ENCODE results near the gene PGPEP1. TPM values are rescaled to one million over a fixed set of nuclear protein-coding genes. Genes with fewer than 3 reads are reported as not detected.
A peak's percentile ranks its signal among the peaks of the same experiment; 100 is the strongest.

Gene PGPEP1
- total RNA-seq, 2 donors from 2014 or later: 23.7 TPM

DNA sequence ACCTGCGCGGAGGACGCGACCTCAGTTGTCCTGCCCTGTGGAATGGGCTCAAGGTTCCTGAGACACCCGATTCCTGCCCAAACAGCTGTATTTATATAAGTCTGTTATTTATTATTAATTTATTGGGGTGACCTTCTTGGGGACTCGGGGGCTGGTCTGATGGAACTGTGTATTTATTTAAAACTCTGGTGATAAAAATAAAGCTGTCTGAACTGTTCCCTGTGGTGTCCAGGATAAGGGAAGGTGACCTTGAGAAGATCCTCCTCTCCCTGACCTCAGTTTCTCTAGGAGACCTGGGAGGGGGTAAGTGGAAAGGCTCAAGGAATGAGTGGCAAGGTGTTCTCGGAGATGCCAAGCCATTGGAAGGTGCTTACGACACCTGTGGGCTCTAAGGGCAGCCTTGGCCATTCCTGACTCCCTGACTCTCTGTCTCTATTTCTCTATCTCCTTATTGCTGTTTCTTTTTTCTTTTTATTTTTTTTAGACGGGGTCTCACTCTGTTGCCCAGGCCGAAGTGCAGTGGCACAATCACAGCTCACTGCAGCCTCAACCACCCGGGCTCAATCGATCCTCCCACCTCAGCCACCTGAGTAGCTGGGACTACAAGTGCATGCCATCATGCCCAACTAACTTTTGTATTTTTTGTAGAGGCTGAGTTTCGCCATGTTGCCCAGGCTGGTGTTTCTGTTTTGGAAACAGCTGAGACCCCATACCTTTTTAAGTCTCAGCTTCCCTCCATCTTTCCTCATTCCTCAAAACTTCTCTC, 48.7 kb downstream of the PGPEP1 start:
- DNase-seq (ENCODE audit: low spot score) (no peak), ATAC-seq (ENCODE audit: insufficient number of reproducible peaks, low FRiP score, low read depth) (no peak)
- TF ChIP-seq, protein P1, sequence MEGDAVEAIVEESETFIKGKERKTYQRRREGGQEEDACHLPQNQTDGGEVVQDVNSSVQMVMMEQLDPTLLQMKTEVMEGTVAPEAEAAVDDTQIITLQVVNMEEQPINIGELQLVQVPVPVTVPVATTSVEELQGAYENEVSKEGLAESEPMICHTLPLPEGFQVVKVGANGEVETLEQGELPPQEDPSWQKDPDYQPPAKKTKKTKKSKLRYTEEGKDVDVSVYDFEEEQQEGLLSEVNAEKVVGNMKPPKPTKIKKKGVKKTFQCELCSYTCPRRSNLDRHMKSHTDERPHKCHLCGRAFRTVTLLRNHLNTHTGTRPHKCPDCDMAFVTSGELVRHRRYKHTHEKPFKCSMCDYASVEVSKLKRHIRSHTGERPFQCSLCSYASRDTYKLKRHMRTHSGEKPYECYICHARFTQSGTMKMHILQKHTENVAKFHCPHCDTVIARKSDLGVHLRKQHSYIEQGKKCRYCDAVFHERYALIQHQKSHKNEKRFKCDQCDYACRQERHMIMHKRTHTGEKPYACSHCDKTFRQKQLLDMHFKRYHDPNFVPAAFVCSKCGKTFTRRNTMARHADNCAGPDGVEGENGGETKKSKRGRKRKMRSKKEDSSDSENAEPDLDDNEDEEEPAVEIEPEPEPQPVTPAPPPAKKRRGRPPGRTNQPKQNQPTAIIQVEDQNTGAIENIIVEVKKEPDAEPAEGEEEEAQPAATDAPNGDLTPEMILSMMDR (IDR thresholded peaks at IDR 0.05): no peak
- peak overlapping the region; percentile 67 for H3K4me3 ChIP-seq
- no peaks in the 10 kb centered on the region for H3K9me3 ChIP-seq
- no peak overlapping the region for H3K27ac ChIP-seq
- H3K36me3 ChIP-seq: no peaks in the 10 kb centered on the region
- H3K27me3 ChIP-seq (replicated peaks; ENCODE audit: insufficient read depth): no peaks in the 10 kb centered on the region
- H3K4me1 ChIP-seq (ENCODE audit: control insufficient read depth in 1 of 2, low read depth in 2 of 2): peaks cover 3 to 21% of the 10 kb centered on the region in 2 donors

DNA sequence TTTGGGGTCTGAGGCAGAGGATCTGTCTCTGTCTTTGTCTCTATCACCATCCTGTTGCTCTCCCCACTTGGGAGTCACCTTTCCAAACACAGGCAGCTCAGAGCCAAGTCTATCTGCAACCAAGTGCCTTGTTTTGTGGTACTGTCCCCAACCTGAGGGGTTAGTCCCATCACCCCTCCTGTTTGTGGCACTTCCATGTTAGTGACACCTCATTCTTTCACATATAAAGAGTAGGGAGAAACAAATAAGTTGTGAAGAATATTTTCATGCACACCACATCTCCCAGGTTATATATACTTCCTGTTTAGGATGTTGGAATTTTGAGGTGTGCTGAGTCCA, 49.3 kb downstream of the PGPEP1 start:
- Histone ChIP-seq H3K27me3 (replicated peaks; ENCODE audit: insufficient read depth) (no peaks in the 10 kb centered on the region), H3K9me3 (no peaks in the 10 kb centered on the region), H3K4me1 (ENCODE audit: control insufficient read depth in 1 of 2, low read depth in 2 of 2) (peaks cover 3 to 21% of the 10 kb centered on the region in 2 donors), H3K36me3 (no peaks in the 10 kb centered on the region), H3K27ac (no peak overlapping the region), H3K4me3 (no peak overlapping the region)
- TF ChIP-seq, protein P1 (IDR thresholded peaks at IDR 0.05): no peak
- no peak for DNase-seq (ENCODE audit: low spot score)
- no peak for ATAC-seq (ENCODE audit: insufficient number of reproducible peaks, low FRiP score, low read depth)

DNA sequence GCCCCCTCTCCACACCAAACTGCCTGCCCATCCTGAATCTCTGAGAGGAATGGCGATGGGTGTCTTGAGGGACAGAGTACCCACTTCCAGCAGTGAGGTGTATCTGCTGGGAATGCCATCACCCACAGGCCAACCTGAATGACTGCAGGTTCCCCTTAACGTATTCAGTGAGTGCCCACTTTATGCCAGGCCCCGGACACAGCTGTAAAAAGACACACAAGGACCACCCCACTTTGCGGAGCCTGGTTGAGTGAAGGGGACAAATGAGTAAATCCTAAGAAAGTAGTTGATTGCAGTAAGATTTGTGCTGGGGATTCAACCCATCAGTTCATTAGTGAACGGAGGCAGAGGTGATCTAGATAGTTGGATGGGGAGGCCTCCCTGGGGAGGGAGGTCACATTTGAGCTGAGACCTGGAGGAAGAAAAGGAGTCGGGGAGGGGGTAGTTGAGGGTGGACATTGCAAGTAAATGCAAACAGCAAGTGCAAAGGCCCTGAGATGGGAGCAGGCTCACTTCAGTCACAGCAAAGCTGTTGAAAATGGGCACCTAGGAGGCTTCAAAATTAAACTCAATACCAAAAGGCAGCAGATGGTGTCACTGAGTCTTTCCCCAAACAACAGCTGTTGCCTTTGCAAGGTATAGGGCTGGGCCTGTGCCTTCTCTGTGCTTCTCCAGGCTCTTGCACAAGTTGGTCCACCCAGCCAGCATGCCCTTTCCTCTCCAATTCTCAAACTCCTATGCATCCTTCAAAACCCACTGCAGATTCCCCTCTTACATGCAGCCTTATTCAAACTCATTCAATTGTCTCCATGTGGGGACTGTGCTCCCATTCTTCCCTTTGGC, 49.9 kb downstream of the PGPEP1 start:
- no peak overlapping the region for H3K27ac ChIP-seq
- ATAC-seq (ENCODE audit: insufficient number of reproducible peaks, low FRiP score, low read depth): no peak
- H3K4me3 ChIP-seq: no peak overlapping the region
- no peaks in the 10 kb centered on the region for H3K9me3 ChIP-seq
- DNase-seq (ENCODE audit: low spot score): no peak
- H3K36me3 ChIP-seq: no peaks in the 10 kb centered on the region
- no peaks in the 10 kb centered on the region for H3K27me3 ChIP-seq (replicated peaks; ENCODE audit: insufficient read depth)
- peaks cover 3 to 21% of the 10 kb centered on the region in 2 donors for H3K4me1 ChIP-seq (ENCODE audit: control insufficient read depth in 1 of 2, low read depth in 2 of 2)
- TF ChIP-seq, protein P1 (IDR thresholded peaks at IDR 0.05): no peak

DNA sequence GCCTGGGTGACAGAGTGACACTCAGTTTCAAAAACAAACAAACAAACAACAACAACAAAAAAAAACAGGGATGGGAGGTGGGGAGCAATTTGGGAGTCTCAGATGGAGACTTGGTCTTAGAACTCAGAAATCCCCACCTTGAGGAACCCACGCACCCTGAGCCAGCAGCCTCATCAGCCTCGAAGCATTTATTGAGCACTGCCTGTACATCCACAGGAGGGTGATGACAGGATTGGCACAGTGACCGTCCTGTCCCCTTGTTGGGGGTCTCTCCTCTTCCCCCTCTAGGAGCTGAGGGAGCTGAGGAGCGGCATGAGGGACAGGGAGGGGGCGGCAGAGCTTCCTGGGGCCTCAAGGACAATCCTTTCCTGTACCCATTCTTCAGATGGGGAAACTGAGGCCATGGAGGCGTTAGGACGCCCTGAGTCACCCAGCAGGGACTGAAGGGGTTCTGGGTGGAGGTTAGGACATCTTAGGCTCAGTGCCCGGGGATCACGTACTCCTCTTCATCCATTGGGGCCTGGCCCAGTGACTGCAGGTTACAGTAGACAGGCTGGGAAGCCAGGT, 51.2 kb downstream of the PGPEP1 start:
- H3K4me3 ChIP-seq: no peak overlapping the region
- no peaks in the 10 kb centered on the region for H3K27me3 ChIP-seq (replicated peaks; ENCODE audit: insufficient read depth)
- H3K27ac ChIP-seq: no peak overlapping the region
- H3K36me3 ChIP-seq: no peaks in the 10 kb centered on the region
- DNase-seq (ENCODE audit: low spot score): no peak
- peaks cover 2 to 11% of the 10 kb centered on the region in 2 donors for H3K4me1 ChIP-seq (ENCODE audit: control insufficient read depth in 1 of 2, low read depth in 2 of 2)
- no peak for ATAC-seq (ENCODE audit: insufficient number of reproducible peaks, low FRiP score, low read depth)
- no peaks in the 10 kb centered on the region for H3K9me3 ChIP-seq
- TF ChIP-seq, protein P1 (IDR thresholded peaks at IDR 0.05): no peak

GRCh38 chr19:18392417-18392816, 52.0 kb downstream of the PGPEP1 start:
- no peak overlapping the region for H3K27ac ChIP-seq
- H3K27me3 ChIP-seq (replicated peaks; ENCODE audit: insufficient read depth): no peaks in the 10 kb centered on the region
- no peaks in the 10 kb centered on the region for H3K9me3 ChIP-seq
- DNase-seq (ENCODE audit: low spot score) (no peak), ATAC-seq (ENCODE audit: insufficient number of reproducible peaks, low FRiP score, low read depth) (no peak)
- H3K4me1 ChIP-seq (ENCODE audit: control insufficient read depth in 1 of 2, low read depth in 2 of 2): peaks cover 0 to 6% of the 10 kb centered on the region in 2 donors
- H3K36me3 ChIP-seq: no peaks in the 10 kb centered on the region
- TF ChIP-seq, protein P1 (IDR thresholded peaks at IDR 0.05): no peak
- no peak overlapping the region for H3K4me3 ChIP-seq

All from thoracic aorta (tissue), 2 donors.